GM23338 (cell line): ENCODE data around the gene NOD1.

Experiments
- CREB1 ChIP-seq: fragments of 250-450 bp; sonication (Bioruptor Pico); IDR thresholded peaks from 2 replicates; pipeline ENCODE4 v1.5.0; 2020; ENCODE audit warnings: low read depth, mild to moderate bottlenecking, moderate library complexity
- CTCF ChIP-seq, 2 experiments: fragments of 200-600 bp in 1 of 2; sonication (generic) in 1 of 2; conservative IDR thresholded peaks; 2 replicates each; pipeline versions ENCODE4 v1.5.1 to v1.6.1; 2016 to 2017; ENCODE audit warnings: antibody characterized with exemption in 2 of 2, low read depth in 2 of 2, mild to moderate bottlenecking in 2 of 2, moderate library complexity in 1 of 2
- EZH2 ChIP-seq: fragments of 200-600 bp; sonication (generic); IDR thresholded peaks from one replicate; pipeline ENCODE4 v1.8.0; 2017; ENCODE audit warnings: antibody characterized with exemption, mild to moderate bottlenecking, low read depth; ENCODE audit not compliant: unreplicated experiment
- EZH2phosphoT487 ChIP-seq: fragments of 200-600 bp; sonication (generic); IDR thresholded peaks from one replicate; pipeline ENCODE4 v1.8.1; 2018; ENCODE audit warnings: antibody characterized with exemption; ENCODE audit not compliant: unreplicated experiment
- JUNB ChIP-seq: IDR thresholded peaks from one replicate; pipeline ENCODE4 v1.6.1; 2016; ENCODE audit warnings: antibody characterized with exemption; ENCODE audit not compliant: unreplicated experiment
- NANOG ChIP-seq: IDR thresholded peaks from 2 replicates; pipeline ENCODE4 v1.6.1; 2016; ENCODE audit warnings: antibody characterized with exemption, borderline replicate concordance
- POLR2AphosphoS5 ChIP-seq: IDR thresholded peaks from 2 replicates; pipeline ENCODE4 v1.6.1; 2016; ENCODE audit warnings: antibody characterized with exemption, low read depth
- STAT1 ChIP-seq: IDR thresholded peaks from one replicate; pipeline ENCODE4 v1.6.1; 2016; ENCODE audit warnings: antibody characterized with exemption; ENCODE audit not compliant: unreplicated experiment
- ZNF114 ChIP-seq: fragments of 250-450 bp; sonication (Bioruptor Pico); IDR thresholded peaks from 2 replicates; pipeline ENCODE4 v1.5.0; 2020; ENCODE audit warnings: mild to moderate bottlenecking, moderate library complexity
- ZNF331 ChIP-seq: fragments of 250-450 bp; sonication (Bioruptor Pico); IDR thresholded peaks from 2 replicates; pipeline ENCODE4 v1.5.0; 2020; ENCODE audit warnings: low read depth, mild to moderate bottlenecking, moderate library complexity
- TF ChIP-seq, protein P1 (sequence below): IDR thresholded peaks from one replicate; pipeline ENCODE4 v1.6.1; 2018; ENCODE audit warnings: antibody characterized with exemption; ENCODE audit not compliant: unreplicated experiment
- TF ChIP-seq, protein P2 (sequence below): IDR thresholded peaks from 2 replicates; pipeline ENCODE4 v1.6.1; 2016; ENCODE audit warnings: antibody characterized with exemption
- TF ChIP-seq, protein P3 (sequence below): fragments of 250-450 bp; sonication (Bioruptor Pico); IDR thresholded peaks from 2 replicates; pipeline ENCODE4 v1.5.0; 2020; ENCODE audit warnings: mild to moderate bottlenecking, moderate library complexity

DNA sequence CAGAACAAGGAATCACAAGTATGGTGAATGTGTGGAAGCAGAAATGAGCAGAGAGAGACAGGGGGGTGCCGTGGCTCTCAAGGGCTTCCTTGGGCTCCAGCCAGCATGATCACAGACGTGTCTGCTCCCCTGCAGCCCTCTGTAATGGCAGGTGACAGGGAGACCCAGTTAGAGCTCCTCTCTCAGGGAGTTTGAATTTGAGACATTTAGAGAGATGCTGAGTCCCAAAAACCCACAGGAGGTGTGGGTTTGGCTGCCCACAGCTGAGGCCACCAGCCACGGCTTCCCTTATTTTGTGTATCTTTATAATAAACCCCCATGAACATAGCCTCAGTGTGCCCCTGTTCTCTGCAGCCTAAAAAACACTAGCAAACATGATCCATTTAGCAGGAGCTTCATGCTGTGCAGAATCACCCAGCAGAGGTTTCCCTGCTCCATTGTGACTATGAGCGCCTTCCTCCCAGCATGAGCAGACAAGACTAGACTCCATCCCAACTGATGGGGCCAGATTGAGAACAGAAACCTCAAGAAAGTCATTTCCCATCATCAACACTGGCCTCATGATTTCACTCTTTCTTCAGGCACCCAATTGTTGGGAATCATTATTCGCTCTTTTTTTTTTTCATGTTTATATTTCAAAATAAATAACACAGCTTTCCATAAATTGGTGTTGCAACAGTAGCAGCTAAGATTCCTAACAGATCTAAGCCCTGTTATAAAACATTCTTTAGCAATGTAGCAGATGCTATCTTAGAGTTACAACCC lies 13.4 kb downstream of the NOD1 start:
- TF ChIP-seq CTCF (conservative IDR thresholded peaks at IDR 0.05; ENCODE audit: low read depth in 2 of 2), result no peak
- TF ChIP-seq EZH2, result no peak
- no peak for TF ChIP-seq POLR2AphosphoS5
- TF ChIP-seq, protein P1, sequence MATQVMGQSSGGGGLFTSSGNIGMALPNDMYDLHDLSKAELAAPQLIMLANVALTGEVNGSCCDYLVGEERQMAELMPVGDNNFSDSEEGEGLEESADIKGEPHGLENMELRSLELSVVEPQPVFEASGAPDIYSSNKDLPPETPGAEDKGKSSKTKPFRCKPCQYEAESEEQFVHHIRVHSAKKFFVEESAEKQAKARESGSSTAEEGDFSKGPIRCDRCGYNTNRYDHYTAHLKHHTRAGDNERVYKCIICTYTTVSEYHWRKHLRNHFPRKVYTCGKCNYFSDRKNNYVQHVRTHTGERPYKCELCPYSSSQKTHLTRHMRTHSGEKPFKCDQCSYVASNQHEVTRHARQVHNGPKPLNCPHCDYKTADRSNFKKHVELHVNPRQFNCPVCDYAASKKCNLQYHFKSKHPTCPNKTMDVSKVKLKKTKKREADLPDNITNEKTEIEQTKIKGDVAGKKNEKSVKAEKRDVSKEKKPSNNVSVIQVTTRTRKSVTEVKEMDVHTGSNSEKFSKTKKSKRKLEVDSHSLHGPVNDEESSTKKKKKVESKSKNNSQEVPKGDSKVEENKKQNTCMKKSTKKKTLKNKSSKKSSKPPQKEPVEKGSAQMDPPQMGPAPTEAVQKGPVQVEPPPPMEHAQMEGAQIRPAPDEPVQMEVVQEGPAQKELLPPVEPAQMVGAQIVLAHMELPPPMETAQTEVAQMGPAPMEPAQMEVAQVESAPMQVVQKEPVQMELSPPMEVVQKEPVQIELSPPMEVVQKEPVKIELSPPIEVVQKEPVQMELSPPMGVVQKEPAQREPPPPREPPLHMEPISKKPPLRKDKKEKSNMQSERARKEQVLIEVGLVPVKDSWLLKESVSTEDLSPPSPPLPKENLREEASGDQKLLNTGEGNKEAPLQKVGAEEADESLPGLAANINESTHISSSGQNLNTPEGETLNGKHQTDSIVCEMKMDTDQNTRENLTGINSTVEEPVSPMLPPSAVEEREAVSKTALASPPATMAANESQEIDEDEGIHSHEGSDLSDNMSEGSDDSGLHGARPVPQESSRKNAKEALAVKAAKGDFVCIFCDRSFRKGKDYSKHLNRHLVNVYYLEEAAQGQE, result no peak
- TF ChIP-seq CREB1, result no peak
- TF ChIP-seq EZH2phosphoT487, result no peak
- no peak for TF ChIP-seq NANOG
- TF ChIP-seq JUNB, result no peak
- TF ChIP-seq, protein P2, sequence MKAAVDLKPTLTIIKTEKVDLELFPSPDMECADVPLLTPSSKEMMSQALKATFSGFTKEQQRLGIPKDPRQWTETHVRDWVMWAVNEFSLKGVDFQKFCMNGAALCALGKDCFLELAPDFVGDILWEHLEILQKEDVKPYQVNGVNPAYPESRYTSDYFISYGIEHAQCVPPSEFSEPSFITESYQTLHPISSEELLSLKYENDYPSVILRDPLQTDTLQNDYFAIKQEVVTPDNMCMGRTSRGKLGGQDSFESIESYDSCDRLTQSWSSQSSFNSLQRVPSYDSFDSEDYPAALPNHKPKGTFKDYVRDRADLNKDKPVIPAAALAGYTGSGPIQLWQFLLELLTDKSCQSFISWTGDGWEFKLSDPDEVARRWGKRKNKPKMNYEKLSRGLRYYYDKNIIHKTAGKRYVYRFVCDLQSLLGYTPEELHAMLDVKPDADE, result no peak
- no peak for TF ChIP-seq ZNF331
- no peak for TF ChIP-seq ZNF114 (CRISPR knock-in tag)
- TF ChIP-seq STAT1, result no peak
- TF ChIP-seq, protein P3, sequence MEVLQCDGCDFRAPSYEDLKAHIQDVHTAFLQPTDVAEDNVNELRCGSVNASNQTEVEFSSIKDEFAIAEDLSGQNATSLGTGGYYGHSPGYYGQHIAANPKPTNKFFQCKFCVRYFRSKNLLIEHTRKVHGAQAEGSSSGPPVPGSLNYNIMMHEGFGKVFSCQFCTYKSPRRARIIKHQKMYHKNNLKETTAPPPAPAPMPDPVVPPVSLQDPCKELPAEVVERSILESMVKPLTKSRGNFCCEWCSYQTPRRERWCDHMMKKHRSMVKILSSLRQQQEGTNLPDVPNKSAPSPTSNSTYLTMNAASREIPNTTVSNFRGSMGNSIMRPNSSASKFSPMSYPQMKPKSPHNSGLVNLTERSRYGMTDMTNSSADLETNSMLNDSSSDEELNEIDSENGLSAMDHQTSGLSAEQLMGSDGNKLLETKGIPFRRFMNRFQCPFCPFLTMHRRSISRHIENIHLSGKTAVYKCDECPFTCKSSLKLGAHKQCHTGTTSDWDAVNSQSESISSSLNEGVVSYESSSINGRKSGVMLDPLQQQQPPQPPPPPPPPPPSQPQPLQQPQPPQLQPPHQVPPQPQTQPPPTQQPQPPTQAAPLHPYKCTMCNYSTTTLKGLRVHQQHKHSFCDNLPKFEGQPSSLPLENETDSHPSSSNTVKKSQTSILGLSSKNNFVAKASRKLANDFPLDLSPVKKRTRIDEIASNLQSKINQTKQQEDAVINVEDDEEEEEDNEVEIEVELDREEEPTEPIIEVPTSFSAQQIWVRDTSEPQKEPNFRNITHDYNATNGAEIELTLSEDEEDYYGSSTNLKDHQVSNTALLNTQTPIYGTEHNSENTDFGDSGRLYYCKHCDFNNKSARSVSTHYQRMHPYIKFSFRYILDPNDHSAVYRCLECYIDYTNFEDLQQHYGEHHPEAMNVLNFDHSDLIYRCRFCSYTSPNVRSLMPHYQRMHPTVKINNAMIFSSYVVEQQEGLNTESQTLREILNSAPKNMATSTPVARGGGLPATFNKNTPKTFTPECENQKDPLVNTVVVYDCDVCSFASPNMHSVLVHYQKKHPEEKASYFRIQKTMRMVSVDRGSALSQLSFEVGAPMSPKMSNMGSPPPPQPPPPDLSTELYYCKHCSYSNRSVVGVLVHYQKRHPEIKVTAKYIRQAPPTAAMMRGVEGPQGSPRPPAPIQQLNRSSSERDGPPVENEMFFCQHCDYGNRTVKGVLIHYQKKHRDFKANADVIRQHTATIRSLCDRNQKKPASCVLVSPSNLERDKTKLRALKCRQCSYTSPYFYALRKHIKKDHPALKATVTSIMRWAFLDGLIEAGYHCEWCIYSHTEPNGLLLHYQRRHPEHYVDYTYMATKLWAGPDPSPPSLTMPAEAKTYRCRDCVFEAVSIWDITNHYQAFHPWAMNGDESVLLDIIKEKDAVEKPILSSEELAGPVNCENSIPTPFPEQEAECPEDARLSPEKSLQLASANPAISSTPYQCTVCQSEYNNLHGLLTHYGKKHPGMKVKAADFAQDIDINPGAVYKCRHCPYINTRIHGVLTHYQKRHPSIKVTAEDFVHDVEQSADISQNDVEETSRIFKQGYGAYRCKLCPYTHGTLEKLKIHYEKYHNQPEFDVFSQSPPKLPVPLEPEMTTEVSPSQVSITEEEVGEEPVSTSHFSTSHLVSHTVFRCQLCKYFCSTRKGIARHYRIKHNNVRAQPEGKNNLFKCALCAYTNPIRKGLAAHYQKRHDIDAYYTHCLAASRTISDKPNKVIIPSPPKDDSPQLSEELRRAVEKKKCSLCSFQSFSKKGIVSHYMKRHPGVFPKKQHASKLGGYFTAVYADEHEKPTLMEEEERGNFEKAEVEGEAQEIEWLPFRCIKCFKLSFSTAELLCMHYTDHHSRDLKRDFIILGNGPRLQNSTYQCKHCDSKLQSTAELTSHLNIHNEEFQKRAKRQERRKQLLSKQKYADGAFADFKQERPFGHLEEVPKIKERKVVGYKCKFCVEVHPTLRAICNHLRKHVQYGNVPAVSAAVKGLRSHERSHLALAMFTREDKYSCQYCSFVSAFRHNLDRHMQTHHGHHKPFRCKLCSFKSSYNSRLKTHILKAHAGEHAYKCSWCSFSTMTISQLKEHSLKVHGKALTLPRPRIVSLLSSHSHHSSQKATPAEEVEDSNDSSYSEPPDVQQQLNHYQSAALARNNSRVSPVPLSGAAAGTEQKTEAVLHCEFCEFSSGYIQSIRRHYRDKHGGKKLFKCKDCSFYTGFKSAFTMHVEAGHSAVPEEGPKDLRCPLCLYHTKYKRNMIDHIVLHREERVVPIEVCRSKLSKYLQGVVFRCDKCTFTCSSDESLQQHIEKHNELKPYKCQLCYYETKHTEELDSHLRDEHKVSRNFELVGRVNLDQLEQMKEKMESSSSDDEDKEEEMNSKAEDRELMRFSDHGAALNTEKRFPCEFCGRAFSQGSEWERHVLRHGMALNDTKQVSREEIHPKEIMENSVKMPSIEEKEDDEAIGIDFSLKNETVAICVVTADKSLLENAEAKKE (CRISPR knock-in tag), result no peak
